Common myeloid progenitor, CD34-positive (primary cell): Measurements from ENCODE around the gene PSME3IP1.
"Not testable (repeated sequence)": the region's sequence is repeated elsewhere in the genome, so short reads cannot be mapped to it uniquely, and the experiment has no call there.

Experiments used
- CTCF ChIA-PET: fragments of 350-600 bp; sonication (Branson Sonifier 250); formaldehyde crosslinking; loops from one replicate; lab custom pipeline; 2021; ENCODE audit warnings: antibody characterized with exemption; lab: Charles Lee
- POLR2A ChIA-PET: fragments of 350-600 bp; sonication (Branson Sonifier 250); formaldehyde crosslinking; loops from one replicate; lab custom pipeline; 2021; ENCODE audit warnings: antibody characterized with exemption; lab: Charles Lee
- DNase-seq, 3 donors: peaks; one replicate each; pipeline versions ENCODE4 v3.0.0 to v3.0.0-alpha.2; 2013
- H3K27ac ChIP-seq, 2 experiments: 1 replicate in 1 of 2; 2 replicates in 1 of 2; pipeline ENCODE4 v1.7.0; 2013; ENCODE audit warnings: inconsistent platforms in 2 of 2, low read length in 2 of 2, mild to moderate bottlenecking in 2 of 2, low read depth in 1 of 2, moderate library complexity in 1 of 2; ENCODE audit not compliant: severe bottlenecking in 2 of 2, insufficient read depth in 1 of 2, poor library complexity in 1 of 2
- H3K27me3 ChIP-seq, 5 experiments: replicated peaks in 2 of 5; 1 replicate in 3 of 5; 2 replicates in 2 of 5; pipeline versions ENCODE4 v1.6.1 to v1.7.0; 2013; ENCODE audit warnings: low read length in 4 of 5, mild to moderate bottlenecking in 2 of 5, moderate library complexity in 2 of 5, inconsistent platforms in 1 of 5; ENCODE audit not compliant: insufficient read depth in 5 of 5, control insufficient read depth in 4 of 5
- H3K36me3 ChIP-seq, 4 experiments: 1 replicate in 2 of 4; 2 replicates in 2 of 4; pipeline versions ENCODE4 v1.6.1 to v1.7.0; 2013; ENCODE audit warnings: low read length in 3 of 4, control low read depth in 1 of 4, mild to moderate bottlenecking in 1 of 4; ENCODE audit not compliant: control insufficient read depth in 4 of 4, insufficient read depth in 4 of 4
- H3K4me1 ChIP-seq, 4 experiments: 1 replicate in 3 of 4; 2 replicates in 1 of 4; pipeline versions ENCODE4 v1.6.1 to v1.7.1; 2013; ENCODE audit warnings: low read length in 3 of 4, mild to moderate bottlenecking in 3 of 4, control low read depth in 1 of 4, inconsistent platforms in 1 of 4, moderate library complexity in 1 of 4; ENCODE audit not compliant: control insufficient read depth in 4 of 4, insufficient read depth in 4 of 4; ENCODE audit errors: control extremely low read depth in 1 of 4
- H3K4me3 ChIP-seq, 7 experiments: 1 replicate in 4 of 7; 2 replicates in 3 of 7; pipeline versions ENCODE4 v1.5.1 to v1.7.0; 2013; ENCODE audit warnings: mild to moderate bottlenecking in 7 of 7, low read length in 6 of 7, moderate library complexity in 6 of 7, inconsistent platforms in 2 of 7, low read depth in 2 of 7, control low read depth in 1 of 7; ENCODE audit not compliant: insufficient read depth in 4 of 7, control insufficient read depth in 1 of 7; ENCODE audit errors: extremely low read depth in 1 of 7
- H3K9me3 ChIP-seq, 5 experiments: 1 replicate in 4 of 5; 2 replicates in 1 of 5; pipeline versions ENCODE4 v1.6.1 to v1.7.1; 2013; ENCODE audit warnings: low read length in 4 of 5, mild to moderate bottlenecking in 2 of 5, inconsistent platforms in 1 of 5, low read depth in 1 of 5, moderate library complexity in 1 of 5; ENCODE audit not compliant: control insufficient read depth in 4 of 5, insufficient read depth in 2 of 5; ENCODE audit errors: control extremely low read depth in 1 of 5
- WGBS: methylation state at CpG from one replicate; pipeline ENCODE4 v1.1.5; 2013; ENCODE audit not compliant: insufficient coverage; 5-methylcytosine and 5-hydroxymethylcytosine counted together

PSME3IP1 gene

GRCh38 chr16:57112403-57113041 is 73.3 kb downstream of the PSME3IP1 start:
- ChIA-PET POLR2A (no interaction called here), CTCF (interaction anchor here (0.9 to 2.8 kb wide), 3 partner anchors 11 to 29 kb away, joined by 3 to 6 read pairs (median 5); no protein-coding TSS in a partner anchor)
- Histone ChIP-seq H3K27ac (no peak overlapping the region), H3K36me3 (peaks cover 0 to 40% (median 25%) of the 10 kb centered on the region in 4 experiments), H3K4me1 (peaks cover 0 to 25% (median 0%) of the 10 kb centered on the region in 4 experiments), H3K4me3 (no peak overlapping the region), H3K9me3 (no peaks in the 10 kb centered on the region), H3K27me3 (no peaks in the 10 kb centered on the region)
- DNase-seq = no peak
- WGBS = 91% methylated on average over 7 of the region's 10 CpGs

- Histone ChIP-seq H3K4me1 (peaks cover 0 to 34% (median 0%) of the 10 kb centered on the region in 4 experiments), H3K27ac (no peak overlapping the region), H3K9me3 (no peaks in the 10 kb centered on the region), H3K27me3 (no peaks in the 10 kb centered on the region), H3K36me3 (peaks cover 0 to 29% (median 20%) of the 10 kb centered on the region in 4 experiments), H3K4me3 (no peak overlapping the region)
- DNase-seq = no peak
- CTCF ChIA-PET = interaction anchor here (1.0 to 1.3 kb wide), 3 partner anchors 10 to 66 kb away, joined by 3 to 5 read pairs (median 4); no protein-coding TSS in a partner anchor
- no CpG with 5 or more reads among the region's 2 CpGs for WGBS
- POLR2A ChIA-PET = no interaction called here
These were observed 74.4 kb downstream of the PSME3IP1 start for GRCh38 chr16:57111420-57111819.

GRCh38 chr16:57110937-57111336 is 74.9 kb downstream of the PSME3IP1 start:
- Histone ChIP-seq H3K4me3 (no peak overlapping the region), H3K27ac (no peak overlapping the region), H3K9me3 (no peaks in the 10 kb centered on the region), H3K4me1 (peaks cover 0 to 34% (median 0%) of the 10 kb centered on the region in 4 experiments), H3K27me3 (no peaks in the 10 kb centered on the region), H3K36me3 (peaks cover 0 to 24% (median 18%) of the 10 kb centered on the region in 4 experiments)
- ChIA-PET CTCF (interaction anchor here (1.0 to 1.5 kb wide), 4 partner anchors 13 to 65 kb away, joined by 3 to 5 read pairs (median 4); partner anchors contain the start of gene CPNE2), POLR2A (no interaction called here)
- no peak for DNase-seq
- 100% methylated on average over 1 of the region's 4 CpGs for WGBS

GRCh38 chr16:57109259-57110105 is 76.4 kb downstream of the PSME3IP1 start:
- not testable (repeated sequence) for H3K27me3 ChIP-seq, DNase-seq, H3K4me3 ChIP-seq, H3K27ac ChIP-seq, H3K9me3 ChIP-seq
- ChIA-PET POLR2A (interaction anchor here (0.6 kb wide), 1 partner anchor 304 kb away, joined by 3 read pairs; no protein-coding TSS in a partner anchor), CTCF (interaction anchor here (0.6 to 1.5 kb wide), 3 partner anchors 12 to 543 kb away, joined by 3 to 5 read pairs (median 4); partner anchors contain the start of gene CPNE2)
- H3K4me1 ChIP-seq = peaks cover 0 to 39% (median 2%) of the 10 kb centered on the region in 4 experiments
- 100% methylated on average over 8 of the region's 10 CpGs for WGBS
- H3K36me3 ChIP-seq = peaks cover 0 to 14% (median 9%) of the 10 kb centered on the region in 4 experiments

GRCh38 chr16:57108432-57108831 is 77.4 kb downstream of the PSME3IP1 start:
- DNase-seq = no peak
- Histone ChIP-seq H3K27ac (no peak overlapping the region), H3K36me3 (peaks cover 0 to 4% (median 2%) of the 10 kb centered on the region in 4 experiments), H3K27me3 (no peaks in the 10 kb centered on the region), H3K4me3 (no peak overlapping the region), H3K9me3 (no peaks in the 10 kb centered on the region), H3K4me1 (peaks cover 0 to 43% (median 2%) of the 10 kb centered on the region in 4 experiments)
- POLR2A ChIA-PET = no interaction called here
- no CpG with 5 or more reads among the region's 1 CpG for WGBS
- CTCF ChIA-PET = interaction anchor here (1.2 kb wide), 1 partner anchor 59 kb away, joined by 3 read pairs; no protein-coding TSS in a partner anchor

- 95% methylated on average over 8 of the region's 9 CpGs for WGBS
- H3K27ac ChIP-seq = no peak overlapping the region
- POLR2A ChIA-PET = no interaction called here
These were observed 78.4 kb downstream of the PSME3IP1 start for GRCh38 chr16:57107321-57107922.

More at GRCh38 chr16:57107321-57107922, 78.4 kb downstream of the PSME3IP1 start:
- CTCF ChIA-PET = interaction anchor here (0.7 to 1.6 kb wide), 5 partner anchors 9 to 60 kb away, joined by 3 to 4 read pairs (median 3); no protein-coding TSS in a partner anchor
- Histone ChIP-seq H3K4me1 (peaks cover 0 to 36% (median 2%) of the 10 kb centered on the region in 4 experiments), H3K27me3 (no peaks in the 10 kb centered on the region), H3K4me3 (no peak overlapping the region), H3K9me3 (no peaks in the 10 kb centered on the region), H3K36me3 (no peaks in the 10 kb centered on the region)
- no peak for DNase-seq
